Coronary artery (tissue), 2 donors: ENCODE data around the gene POLE4.
A peak's percentile ranks its signal among the peaks of the same experiment; 100 is the strongest.

Source experiments
- DNase-seq: peaks from one replicate; pipeline ENCODE4 v3.0.0-alpha.2; 2017; ENCODE audit warnings: low spot score
- H3K27ac ChIP-seq, 2 donors: fragments of 200-600 bp; sonication (generic); one replicate each; pipeline ENCODE4 v1.5.1; 2016 to 2019
- H3K4me3 ChIP-seq: fragments of 200-600 bp; sonication (generic); 2 replicates; pipeline ENCODE4 v1.5.1; 2016; ENCODE audit warnings: mild to moderate bottlenecking, moderate library complexity
- CTCF ChIP-seq: fragments of 200-600 bp; sonication (generic); IDR thresholded peaks from one replicate; pipeline ENCODE4 v1.5.1; 2019; ENCODE audit warnings: antibody characterized with exemption

POLE4 gene

DNA sequence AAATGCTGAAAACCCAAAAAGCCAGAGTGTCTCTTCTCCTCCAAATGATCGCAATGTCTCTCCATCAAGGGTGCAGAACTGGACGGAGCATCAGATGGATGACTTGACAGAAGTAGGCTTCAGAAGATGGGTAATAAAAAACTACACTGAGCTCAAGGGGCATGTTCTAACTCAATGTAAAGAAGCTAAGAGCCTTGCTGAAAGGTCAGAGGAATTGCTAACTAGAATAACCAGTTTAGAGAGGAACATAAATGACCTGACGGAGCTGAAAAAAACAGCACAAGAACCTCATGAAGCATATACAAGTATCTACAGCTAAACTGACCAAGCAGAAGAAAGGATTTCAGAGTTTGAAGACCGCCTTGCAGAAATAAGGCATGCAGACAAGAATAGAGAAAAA, 9.7 kb upstream of the POLE4 start:
- no peak for DNase-seq
- Histone ChIP-seq H3K27ac (no peak overlapping the region), H3K4me3 (no peak overlapping the region)
- TF ChIP-seq CTCF = no peak

- H3K27ac ChIP-seq = no peak overlapping the region
- no peak for TF ChIP-seq CTCF
- no peak for DNase-seq
Measured at GRCh38 chr2:74951211-74951754, 7.2 kb upstream of the POLE4 start.

DNA sequence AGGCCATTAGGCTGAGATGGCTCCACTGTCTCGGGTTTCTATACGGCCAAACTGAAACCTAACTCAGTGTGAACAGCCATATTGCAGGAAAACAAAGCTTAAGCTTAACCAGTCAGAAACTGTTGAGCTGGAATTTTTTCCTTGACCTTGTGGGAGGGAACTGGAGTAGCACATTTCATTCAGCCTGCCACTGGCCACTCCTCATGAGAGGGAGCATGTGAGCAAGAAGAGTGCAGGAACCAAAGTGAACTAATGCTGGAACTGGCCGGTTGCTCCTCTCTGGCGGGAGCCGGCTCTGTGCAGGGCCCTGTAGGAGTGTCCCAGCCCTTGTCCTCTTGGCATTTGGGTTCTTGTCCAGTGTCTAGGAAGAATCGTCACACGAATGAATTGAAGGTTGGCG, 5.9 kb upstream of the POLE4 start:
- Histone ChIP-seq H3K27ac (no peak overlapping the region), H3K4me3 (no peak overlapping the region)
- DNase-seq = no peak
- no peak for TF ChIP-seq CTCF

More at GRCh38 chr2:74951211-74951754, 7.2 kb upstream of the POLE4 start:
- no peak overlapping the region for H3K4me3 ChIP-seq

DNA sequence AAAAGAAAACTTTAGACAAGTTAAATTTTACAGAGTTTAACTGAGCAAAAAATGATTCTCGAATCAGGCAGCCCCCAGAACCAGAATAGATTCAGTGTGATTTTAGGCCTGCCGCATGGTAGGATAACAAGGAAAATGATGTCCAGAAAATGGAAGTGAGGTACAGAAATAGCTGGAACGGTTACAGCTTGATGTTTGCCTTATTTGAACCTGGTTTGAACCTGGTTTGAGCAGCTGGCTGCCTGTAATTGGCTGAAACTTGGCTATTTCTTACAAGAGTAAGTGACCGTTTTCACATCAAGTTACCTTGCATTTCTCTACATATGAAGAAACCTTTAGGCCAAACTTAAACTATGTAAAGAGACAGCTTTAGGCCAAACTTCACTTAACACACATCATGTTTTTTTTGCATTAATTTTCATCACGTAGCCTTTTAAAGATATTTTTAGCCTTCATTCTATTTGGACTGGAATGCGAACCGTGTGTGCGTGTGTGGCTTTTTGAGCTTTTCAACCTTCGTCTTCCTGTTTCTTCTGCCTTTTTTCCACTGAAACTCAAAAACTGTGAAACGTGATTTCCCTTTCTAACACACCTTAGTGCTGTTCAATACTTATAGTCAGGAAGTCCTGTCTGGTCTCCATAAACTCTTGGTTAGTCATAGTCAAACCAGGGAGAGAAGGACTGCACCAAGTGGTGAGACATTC, 4.5 kb upstream of the POLE4 start:
- no peak for DNase-seq
- no peak overlapping the region for H3K4me3 ChIP-seq
- no peak for TF ChIP-seq CTCF
- no peak overlapping the region for H3K27ac ChIP-seq

DNA sequence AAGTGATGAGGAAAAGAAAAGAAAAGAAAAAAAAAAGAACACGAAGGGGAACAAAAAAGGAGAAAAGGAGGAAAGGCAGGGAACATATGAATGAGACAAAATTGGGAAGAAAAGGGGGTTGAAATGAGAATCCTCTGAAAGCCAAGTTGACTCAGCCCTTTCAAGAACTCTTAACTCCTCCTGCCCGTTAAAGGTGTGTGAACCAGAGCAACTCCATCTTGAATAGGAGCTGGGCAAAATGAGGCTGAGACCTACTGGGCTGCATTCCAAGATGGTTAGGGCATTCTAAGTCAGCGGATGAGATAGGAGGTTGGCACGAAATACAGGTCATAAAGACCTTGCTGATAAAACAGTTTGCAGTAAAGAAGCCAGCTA, 4.0 kb upstream of the POLE4 start:
- Histone ChIP-seq H3K27ac (no peak overlapping the region), H3K4me3 (no peak overlapping the region)
- TF ChIP-seq CTCF = no peak
- no peak for DNase-seq

- Histone ChIP-seq H3K4me3 (peak overlapping the region; percentile 87), H3K27ac (peak overlapping the region; percentile 87 to 96)
- DNase-seq = no peak
- TF ChIP-seq CTCF = no peak
Measured at GRCh38 chr2:74957886-74958273, 563 bp upstream of the POLE4 start.

- TF ChIP-seq CTCF = no peak
- no peak for DNase-seq
- peak overlapping the region; percentile 87 for H3K4me3 ChIP-seq
- H3K27ac ChIP-seq = peak overlapping the region; percentile 87 to 96
Measured at GRCh38 chr2:74959106-74959751, 786 bp downstream of the POLE4 start.
